ENCODE results near the gene PLA2G4E.

PLA2G4E gene

GRCh38 chr15:41932511-41933289 lies 88.1 kb downstream of the PLA2G4E start:
- no peak for DNase-seq

GRCh38 chr15:41932101-41932500 lies 88.7 kb downstream of the PLA2G4E start:
- DNase-seq, result no peak
